Keratinocyte (primary cell): Measurements from ENCODE around the gene CHRNA7. TPM values are rescaled to one million over a fixed set of nuclear protein-coding genes. Genes with fewer than 3 reads are reported as not detected.

ENCODE experiments used
- DNase-seq: peaks from one replicate; pipeline ENCODE4 v3.0.0-alpha.2; 2011; ENCODE audit warnings: low read depth, missing footprints, low spot score
- FAIRE-seq: peaks from 2 replicates; lab custom pipeline; 2011; peaks lifted over from hg19 to GRCh38; lab: Jason Lieb, UNC
- H2AFZ ChIP-seq: 2 replicates; pipeline ENCODE4 v1.6.0; 2012; ENCODE audit warnings: low read length, control low read depth, inconsistent platforms; ENCODE audit not compliant: control insufficient read depth
- H3K27ac ChIP-seq: 2 replicates; pipeline ENCODE4 v1.5.1; 2011; ENCODE audit warnings: low read length; ENCODE audit not compliant: control insufficient read depth, insufficient read depth
- H3K27me3 ChIP-seq: 3 replicates; pipeline ENCODE4 v1.6.0; 2011; ENCODE audit warnings: low read length; ENCODE audit not compliant: control insufficient read depth, insufficient read depth; ENCODE audit errors: extremely low read depth
- H3K36me3 ChIP-seq, 2 experiments: 2 replicates in 1 of 2; 3 replicates in 1 of 2; pipeline ENCODE4 v1.5.1; 2011; ENCODE audit warnings: low read length in 2 of 2, mild to moderate bottlenecking in 1 of 2; ENCODE audit not compliant: control insufficient read depth in 2 of 2, insufficient read depth in 2 of 2; ENCODE audit errors: extremely low read depth in 1 of 2
- H3K4me1 ChIP-seq: 3 replicates; pipeline ENCODE4 v1.5.1; 2011; ENCODE audit warnings: low read length; ENCODE audit not compliant: control insufficient read depth, insufficient read depth; ENCODE audit errors: extremely low read depth
- H3K4me2 ChIP-seq: 3 replicates; pipeline ENCODE4 v1.6.0; 2011; ENCODE audit warnings: low read depth, low read length; ENCODE audit not compliant: control insufficient read depth, insufficient read depth; ENCODE audit errors: extremely low read depth
- H3K4me3 ChIP-seq, 3 experiments: fragments of 200-600 bp in 1 of 3; sonication (generic) in 1 of 3; 2 replicates in 2 of 3; 3 replicates in 1 of 3; pipeline ENCODE4 v1.5.1; 2011 to 2016; ENCODE audit warnings: low read length in 3 of 3, mild to moderate bottlenecking in 3 of 3, control low read depth in 2 of 3, inconsistent platforms in 1 of 3, low read depth in 1 of 3, mixed read lengths in 1 of 3, mixed run types in 1 of 3, moderate library complexity in 1 of 3; ENCODE audit not compliant: control insufficient read depth in 2 of 3, insufficient read depth in 2 of 3; ENCODE audit errors: extremely low read depth in 1 of 3
- H3K79me2 ChIP-seq: 2 replicates; pipeline ENCODE4 v1.6.0; 2012; ENCODE audit warnings: low read length; ENCODE audit not compliant: control insufficient read depth, insufficient read depth
- H3K9ac ChIP-seq: 3 replicates; pipeline ENCODE4 v1.6.0; 2011; ENCODE audit warnings: low read length; ENCODE audit not compliant: control insufficient read depth, insufficient read depth; ENCODE audit errors: extremely low read depth
- H3K9me1 ChIP-seq: 3 replicates; pipeline ENCODE4 v1.6.0; 2011; ENCODE audit warnings: low read length; ENCODE audit not compliant: control insufficient read depth, insufficient read depth; ENCODE audit errors: extremely low read depth
- H3K9me3 ChIP-seq: 2 replicates; pipeline ENCODE4 v1.5.1; 2012; ENCODE audit warnings: low read depth, low read length; ENCODE audit not compliant: control insufficient read depth
- H4K20me1 ChIP-seq: 3 replicates; pipeline ENCODE4 v1.6.0; 2011; ENCODE audit warnings: low read length; ENCODE audit not compliant: control insufficient read depth, insufficient read depth; ENCODE audit errors: extremely low read depth
- CTCF ChIP-seq, 3 experiments: IDR thresholded peaks in 1 of 3; conservative IDR thresholded peaks in 1 of 3; optimal IDR thresholded peaks in 1 of 3; 2 replicates in 2 of 3; 3 replicates in 1 of 3; pipeline versions ENCODE3 to v1.5.1; 2011; ENCODE audit warnings: low read length in 3 of 3, mild to moderate bottlenecking in 3 of 3, moderate library complexity in 2 of 3, control low read depth in 1 of 3, inconsistent platforms in 1 of 3; ENCODE audit not compliant: insufficient read depth in 2 of 3; ENCODE audit errors: extremely low read depth in 1 of 3
- EZH2 ChIP-seq: IDR thresholded peaks from one replicate; pipeline ENCODE4 v1.6.1; 2012; ENCODE audit warnings: inconsistent platforms, mild to moderate bottlenecking, low read length, moderate library complexity
- dilution Hi-C: fragments of 300-500 bp; cut with MboI; formaldehyde crosslinking; loops from one replicate; pipeline ENCODE4 v1.7.0; 2020; ENCODE audit warnings: low sequenced_read_pairs; ENCODE audit not compliant: extremely low pct_ligation_motif_present
- polyA plus RNA-seq, 5 experiments: library from polyadenylated mRNA; depleted of rRNA in 3 of 5; stranded (reverse) in 3 of 5; stranded (forward) in 1 of 5; unstranded in 1 of 5; fragments of >200 nt; gene quantifications; 1 replicate in 1 of 5; 2 replicates in 3 of 5; 3 replicates in 1 of 5; pipeline versions ENCODE4 v1.2.1 to v1.2.3, GENCODE V29; 2011 to 2012; ENCODE audit warnings: missing spikeins in 2 of 5, low read depth in 1 of 5, low replicate concordance in 1 of 5

The CHRNA7 gene
- polyA plus RNA-seq, 1 donor (not counting 4 experiments of a cell fraction or from before 2014, with no cell fraction given), result 0.93 TPM

- dilution Hi-C loops, result no loop called here
- Histone ChIP-seq H3K27ac (no peak overlapping the region), H3K27me3 (no peaks in the 10 kb centered on the region), H4K20me1 (no peaks in the 10 kb centered on the region), H3K9me1 (no peaks in the 10 kb centered on the region), H3K79me2 (no peaks in the 10 kb centered on the region), H3K36me3 (no peaks in the 10 kb centered on the region), H3K4me2 (no peak overlapping the region), H3K9me3 (no peaks in the 10 kb centered on the region), H3K4me3 (no peak overlapping the region), H2AFZ (no peak overlapping the region), H3K9ac (no peak overlapping the region), H3K4me1 (no peaks in the 10 kb centered on the region)
- DNase-seq, result no peak
- TF ChIP-seq CTCF (optimal IDR thresholded peaks at IDR 0.05 in 1 of 3, IDR thresholded peaks at IDR 0.05 in 1 of 3, conservative IDR thresholded peaks at IDR 0.05 in 1 of 3; ENCODE audit: extremely low read depth in 1 of 3, insufficient read depth in 2 of 3, low read length in 3 of 3) (no peak), EZH2 (no peak)
- FAIRE-seq, result no peak
These were observed 61.4 kb downstream of the CHRNA7 start for GRCh38 chr15:32091505-32092380.

- no peak for DNase-seq
- Histone ChIP-seq H4K20me1 (no peaks in the 10 kb centered on the region), H3K36me3 (no peaks in the 10 kb centered on the region), H3K9me1 (no peaks in the 10 kb centered on the region), H3K9ac (no peak overlapping the region), H3K4me1 (no peaks in the 10 kb centered on the region), H3K27me3 (no peaks in the 10 kb centered on the region), H2AFZ (no peak overlapping the region), H3K9me3 (no peaks in the 10 kb centered on the region), H3K4me3 (no peak overlapping the region), H3K79me2 (no peaks in the 10 kb centered on the region), H3K27ac (no peak overlapping the region), H3K4me2 (no peak overlapping the region)
- FAIRE-seq, result no peak
- dilution Hi-C loops, result no loop called here
- TF ChIP-seq EZH2 (no peak), CTCF (optimal IDR thresholded peaks at IDR 0.05 in 1 of 3, IDR thresholded peaks at IDR 0.05 in 1 of 3, conservative IDR thresholded peaks at IDR 0.05 in 1 of 3; ENCODE audit: extremely low read depth in 1 of 3, insufficient read depth in 2 of 3, low read length in 3 of 3) (no peak)
These were observed 65.9 kb downstream of the CHRNA7 start for GRCh38 chr15:32096213-32096612.
